VCaP (cell line): ENCODE results near the gene DNAH14.
A peak's percentile ranks its signal among the peaks of the same experiment; 100 is the strongest.

Source experiments
- H3K27ac ChIP-seq: fragments of 450-650 bp; 2 replicates; pipeline ENCODE4 v1.5.1; 2017
- TF ChIP-seq, protein P1 (sequence below): fragments of 450-650 bp; conservative IDR thresholded peaks from 2 replicates; pipeline ENCODE4 v1.5.1; 2017; ENCODE audit warnings: mild to moderate bottlenecking, moderate library complexity

The DNAH14 gene

GRCh38 chr1:225447650-225448089, 518.2 kb downstream of the DNAH14 start:
- H3K27ac ChIP-seq: peak overlapping the region; percentile 71
- TF ChIP-seq, protein P1, sequence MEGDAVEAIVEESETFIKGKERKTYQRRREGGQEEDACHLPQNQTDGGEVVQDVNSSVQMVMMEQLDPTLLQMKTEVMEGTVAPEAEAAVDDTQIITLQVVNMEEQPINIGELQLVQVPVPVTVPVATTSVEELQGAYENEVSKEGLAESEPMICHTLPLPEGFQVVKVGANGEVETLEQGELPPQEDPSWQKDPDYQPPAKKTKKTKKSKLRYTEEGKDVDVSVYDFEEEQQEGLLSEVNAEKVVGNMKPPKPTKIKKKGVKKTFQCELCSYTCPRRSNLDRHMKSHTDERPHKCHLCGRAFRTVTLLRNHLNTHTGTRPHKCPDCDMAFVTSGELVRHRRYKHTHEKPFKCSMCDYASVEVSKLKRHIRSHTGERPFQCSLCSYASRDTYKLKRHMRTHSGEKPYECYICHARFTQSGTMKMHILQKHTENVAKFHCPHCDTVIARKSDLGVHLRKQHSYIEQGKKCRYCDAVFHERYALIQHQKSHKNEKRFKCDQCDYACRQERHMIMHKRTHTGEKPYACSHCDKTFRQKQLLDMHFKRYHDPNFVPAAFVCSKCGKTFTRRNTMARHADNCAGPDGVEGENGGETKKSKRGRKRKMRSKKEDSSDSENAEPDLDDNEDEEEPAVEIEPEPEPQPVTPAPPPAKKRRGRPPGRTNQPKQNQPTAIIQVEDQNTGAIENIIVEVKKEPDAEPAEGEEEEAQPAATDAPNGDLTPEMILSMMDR: 0 out of 2 replicates have a peak, but pooled peaks have one; percentile 10

GRCh38 chr1:225448146-225448805, 518.8 kb downstream of the DNAH14 start:
- H3K27ac ChIP-seq: peak overlapping the region; percentile 71
- TF ChIP-seq, protein P1: no peak
